Femur (tissue), 1 donor: ENCODE measurements around the gene MMP24OS.

Source experiments
- DNase-seq: peaks from one replicate; pipeline ENCODE4 v3.0.0-alpha.2; 2017

Gene MMP24OS

GRCh38 chr20:35243986-35244385, 33.9 kb downstream of the MMP24OS start:
- DNase-seq: no peak

GRCh38 chr20:35243317-35243716, 34.6 kb downstream of the MMP24OS start:
- DNase-seq: no peak

GRCh38 chr20:35240811-35241293, 37.1 kb downstream of the MMP24OS start:
- DNase-seq: no peak

GRCh38 chr20:35240083-35240810, 37.7 kb downstream of the MMP24OS start:
- no peak for DNase-seq

- DNase-seq: no peak
These were observed 39.2 kb downstream of the MMP24OS start for GRCh38 chr20:35238735-35239134.

GRCh38 chr20:35238170-35238569, 39.8 kb downstream of the MMP24OS start:
- DNase-seq: no peak

- no peak for DNase-seq
These were observed 40.4 kb downstream of the MMP24OS start for GRCh38 chr20:35237486-35237885.

GRCh38 chr20:35235881-35236280, 42.0 kb downstream of the MMP24OS start:
- DNase-seq: no peak

- DNase-seq: no peak
These were observed 45.3 kb downstream of the MMP24OS start for GRCh38 chr20:35232575-35232974.

GRCh38 chr20:35226884-35227681, 50.8 kb downstream of the MMP24OS start:
- DNase-seq: peak; percentile 76
